Suprapubic skin (tissue), 4 donors: ENCODE data around the gene ISLR. TPM values are rescaled to one million over a fixed set of nuclear protein-coding genes. Genes with fewer than 3 reads are reported as not detected.

ENCODE experiments used
- DNase-seq, 2 donors: peaks; one replicate each; pipeline ENCODE4 v3.0.0-alpha.2; 2019; ENCODE audit warnings: low spot score in 2 of 2
- H3K27ac ChIP-seq: fragments of 200-600 bp; sonication (generic); one replicate; pipeline ENCODE4 v1.5.1; 2019
- H3K27me3 ChIP-seq: fragments of 200-600 bp; sonication (generic); one replicate; pipeline ENCODE4 v1.5.1; 2019
- H3K36me3 ChIP-seq: fragments of 200-600 bp; sonication (generic); one replicate; pipeline ENCODE4 v1.5.1; 2019
- H3K4me1 ChIP-seq: fragments of 200-600 bp; sonication (generic); one replicate; pipeline ENCODE4 v1.5.1; 2019
- H3K4me3 ChIP-seq: fragments of 200-600 bp; sonication (generic); one replicate; pipeline ENCODE4 v1.5.1; 2019; ENCODE audit warnings: mild to moderate bottlenecking
- H3K9me3 ChIP-seq: fragments of 200-600 bp; sonication (generic); one replicate; pipeline ENCODE4 v1.5.1; 2019
- CTCF ChIP-seq, 2 donors: fragments of 200-600 bp in 1 of 2; fragments of 450-650 bp in 1 of 2; sonication (generic) in 1 of 2; IDR thresholded peaks; one replicate each; pipeline ENCODE4 v1.5.1; 2016 to 2019; ENCODE audit warnings: antibody characterized with exemption in 2 of 2, mild to moderate bottlenecking in 1 of 2, moderate library complexity in 1 of 2
- EP300 ChIP-seq: sonication (generic); formaldehyde crosslinking; IDR thresholded peaks from one replicate; pipeline ENCODE4 v1.6.1; 2017; ENCODE audit warnings: antibody characterized with exemption
- POLR2A ChIP-seq, 2 donors: fragments of 450-650 bp; IDR thresholded peaks; one replicate each; pipeline ENCODE4 v1.6.1; 2017; ENCODE audit warnings: antibody characterized with exemption in 2 of 2, mild to moderate bottlenecking in 2 of 2, moderate library complexity in 2 of 2
- POLR2AphosphoS5 ChIP-seq, 3 donors: sonication (generic); formaldehyde crosslinking; IDR thresholded peaks; one replicate each; pipeline ENCODE4 v1.6.1; 2017; ENCODE audit warnings: antibody characterized with exemption in 3 of 3
- WGBS: methylation state at CpG from one replicate; pipeline ENCODE4 v1.1.5; 2018; 5-methylcytosine and 5-hydroxymethylcytosine counted together
- total RNA-seq, 4 donors: library from RNA; depleted of rRNA; stranded (reverse); fragments of >200 nt; gene quantifications; one replicate each; pipeline ENCODE4 v1.1.0, GENCODE V29; 2016

Gene ISLR
- total RNA-seq, 4 donors from 2014 or later = 11.5 to 41.1 (median 18.1) TPM

GRCh38 chr15:74176262-74177214, 3.0 kb downstream of the ISLR start:
- Histone ChIP-seq H3K4me3 (no peak overlapping the region), H3K27me3 (peaks cover 2% of the 10 kb centered on the region), H3K4me1 (peaks cover 77% of the 10 kb centered on the region), H3K9me3 (no peaks in the 10 kb centered on the region), H3K36me3 (no peaks in the 10 kb centered on the region), H3K27ac (no peak overlapping the region)
- 73% methylated on average over 10 of the region's 10 CpGs for WGBS
- TF ChIP-seq EP300 (no peak), POLR2A (IDR thresholded peaks at IDR 0.05) (no peak), CTCF (IDR thresholded peaks at IDR 0.05) (no peak), POLR2AphosphoS5 (IDR thresholded peaks at IDR 0.05) (no peak)
- peak; percentile 49 to 50 for DNase-seq

GRCh38 chr15:74178326-74179100, 5.0 kb downstream of the ISLR start:
- Histone ChIP-seq H3K4me1 (peaks cover 62% of the 10 kb centered on the region), H3K4me3 (no peak overlapping the region), H3K9me3 (no peaks in the 10 kb centered on the region), H3K36me3 (no peaks in the 10 kb centered on the region), H3K27ac (peak overlapping the region; percentile 12), H3K27me3 (peaks cover 2% of the 10 kb centered on the region)
- TF ChIP-seq POLR2AphosphoS5 (IDR thresholded peaks at IDR 0.05) (no peak), EP300 (no peak), CTCF (IDR thresholded peaks at IDR 0.05) (no peak), POLR2A (IDR thresholded peaks at IDR 0.05) (no peak)
- DNase-seq = peak; percentile 55
- 86% methylated on average over 7 of the region's 7 CpGs for WGBS

GRCh38 chr15:74179101-74179841, 5.8 kb downstream of the ISLR start:
- Histone ChIP-seq H3K9me3 (no peaks in the 10 kb centered on the region), H3K4me3 (no peak overlapping the region), H3K4me1 (peaks cover 62% of the 10 kb centered on the region), H3K27ac (peak overlapping the region; percentile 46), H3K27me3 (peaks cover 2% of the 10 kb centered on the region), H3K36me3 (no peaks in the 10 kb centered on the region)
- 35% methylated on average over 9 of the region's 13 CpGs for WGBS
- no peak for TF ChIP-seq POLR2A (IDR thresholded peaks at IDR 0.05)
- TF ChIP-seq EP300 = no peak
- no peak for TF ChIP-seq CTCF (IDR thresholded peaks at IDR 0.05)
- peak in 1 of 3 donors; percentile 19 for TF ChIP-seq POLR2AphosphoS5 (IDR thresholded peaks at IDR 0.05)
- DNase-seq = peak; percentile 65 to 86

GRCh38 chr15:74179983-74180880, 6.7 kb downstream of the ISLR start:
- H3K36me3 ChIP-seq = no peaks in the 10 kb centered on the region
- no peak for TF ChIP-seq POLR2A (IDR thresholded peaks at IDR 0.05)
- TF ChIP-seq EP300 = no peak
- TF ChIP-seq CTCF (IDR thresholded peaks at IDR 0.05) = no peak
- no peak for TF ChIP-seq POLR2AphosphoS5 (IDR thresholded peaks at IDR 0.05)
- DNase-seq = peak in 1 of 2 donors; percentile 61
- H3K4me1 ChIP-seq = peaks cover 57% of the 10 kb centered on the region
- WGBS = 25% methylated on average over 15 of the region's 17 CpGs
- no peaks in the 10 kb centered on the region for H3K9me3 ChIP-seq
- H3K27ac ChIP-seq = peak overlapping the region; percentile 46
- peaks cover 2% of the 10 kb centered on the region for H3K27me3 ChIP-seq
- no peak overlapping the region for H3K4me3 ChIP-seq
